SW480 (cell line): ENCODE data around the gene P2RX5.
"Not testable (repeated sequence)": the region's sequence is repeated elsewhere in the genome, so short reads cannot be mapped to it uniquely, and the experiment has no call there.

Source experiments
- DNase-seq: peaks from one replicate; pipeline ENCODE4 v3.0.0-alpha.2; 2016; ENCODE audit warnings: low spot score

The P2RX5 gene, protein sequence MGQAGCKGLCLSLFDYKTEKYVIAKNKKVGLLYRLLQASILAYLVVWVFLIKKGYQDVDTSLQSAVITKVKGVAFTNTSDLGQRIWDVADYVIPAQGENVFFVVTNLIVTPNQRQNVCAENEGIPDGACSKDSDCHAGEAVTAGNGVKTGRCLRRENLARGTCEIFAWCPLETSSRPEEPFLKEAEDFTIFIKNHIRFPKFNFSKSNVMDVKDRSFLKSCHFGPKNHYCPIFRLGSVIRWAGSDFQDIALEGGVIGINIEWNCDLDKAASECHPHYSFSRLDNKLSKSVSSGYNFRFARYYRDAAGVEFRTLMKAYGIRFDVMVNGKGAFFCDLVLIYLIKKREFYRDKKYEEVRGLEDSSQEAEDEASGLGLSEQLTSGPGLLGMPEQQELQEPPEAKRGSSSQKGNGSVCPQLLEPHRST

DNA sequence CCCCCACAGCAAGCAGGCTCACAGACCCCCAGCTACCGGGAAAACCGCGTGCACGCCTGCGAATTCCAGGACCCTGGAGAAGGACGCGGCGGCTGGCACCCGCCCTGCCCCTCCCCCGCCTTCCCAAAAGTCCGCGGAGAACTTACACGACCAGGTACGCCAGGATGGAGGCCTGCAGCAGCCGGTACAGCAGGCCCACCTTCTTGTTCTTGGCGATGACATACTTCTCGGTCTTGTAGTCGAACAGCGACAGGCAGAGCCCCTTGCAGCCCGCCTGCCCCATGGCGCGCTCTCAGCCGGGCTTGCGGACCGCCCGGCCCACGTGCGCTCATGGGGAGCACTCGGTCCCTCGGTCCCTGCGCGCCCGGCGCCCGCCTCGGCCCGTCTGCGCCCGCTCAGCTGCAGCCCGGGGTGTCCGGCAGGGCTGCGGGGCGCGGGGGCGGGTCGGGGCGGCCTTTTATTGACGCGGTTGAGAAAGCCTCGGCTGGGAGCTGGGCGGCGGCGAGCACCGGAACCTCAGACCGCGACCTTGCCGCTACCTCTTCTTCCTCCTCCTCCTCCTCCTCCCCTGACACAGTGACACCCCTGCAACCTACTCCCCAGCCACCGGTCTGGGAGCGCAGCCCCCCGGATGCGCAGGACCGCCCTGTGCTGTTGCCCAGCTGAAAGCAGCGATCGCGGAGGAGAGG, at the start of gene P2RX5:
TSS of gene P2RX5 (minus strand) at position 433 of the 689 bp plus-strand sequence. CDS start at position 283, 150 bp downstream.
- peak; percentile 50 for DNase-seq

DNA sequence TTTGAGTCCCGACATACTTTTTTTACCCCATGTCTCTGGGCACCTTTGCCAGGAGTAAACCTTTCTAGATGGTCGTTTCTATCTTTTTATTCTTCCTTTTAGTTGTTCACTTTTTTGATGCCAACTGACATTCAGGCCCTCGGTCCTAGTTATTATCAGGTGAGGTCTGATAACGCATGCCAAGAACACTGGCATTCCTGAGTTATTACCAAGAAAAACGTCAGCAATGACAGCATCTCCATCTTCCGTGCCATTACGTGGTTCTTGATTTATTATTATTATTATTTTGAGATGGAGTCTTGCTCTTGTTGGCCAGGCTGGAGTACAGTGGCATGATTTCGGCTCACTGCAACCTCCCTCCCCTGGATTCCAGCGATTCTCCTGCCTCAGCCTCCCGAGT, 49.1 kb upstream of the P2RX5 start:
- no peak for DNase-seq

DNA sequence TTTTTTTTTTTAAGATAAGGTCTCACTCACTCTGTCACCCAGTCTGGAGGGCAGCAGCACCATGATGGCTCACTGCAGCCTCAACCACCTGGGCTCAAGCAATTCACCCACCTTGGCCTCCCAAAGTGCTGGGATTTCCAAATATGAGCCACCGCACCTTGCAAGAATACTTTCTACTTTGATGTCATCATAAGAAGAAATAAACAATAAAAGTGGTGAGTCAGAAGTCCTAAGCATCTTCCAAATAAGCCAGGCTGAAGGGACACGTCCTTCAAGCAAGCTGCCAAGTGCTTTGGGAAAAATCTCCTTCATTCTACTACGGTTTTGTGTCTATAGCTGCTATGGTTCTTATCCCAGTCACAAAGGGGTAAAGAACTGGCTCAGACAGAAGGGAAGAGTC, 48.1 kb upstream of the P2RX5 start:
- DNase-seq: no peak

DNA sequence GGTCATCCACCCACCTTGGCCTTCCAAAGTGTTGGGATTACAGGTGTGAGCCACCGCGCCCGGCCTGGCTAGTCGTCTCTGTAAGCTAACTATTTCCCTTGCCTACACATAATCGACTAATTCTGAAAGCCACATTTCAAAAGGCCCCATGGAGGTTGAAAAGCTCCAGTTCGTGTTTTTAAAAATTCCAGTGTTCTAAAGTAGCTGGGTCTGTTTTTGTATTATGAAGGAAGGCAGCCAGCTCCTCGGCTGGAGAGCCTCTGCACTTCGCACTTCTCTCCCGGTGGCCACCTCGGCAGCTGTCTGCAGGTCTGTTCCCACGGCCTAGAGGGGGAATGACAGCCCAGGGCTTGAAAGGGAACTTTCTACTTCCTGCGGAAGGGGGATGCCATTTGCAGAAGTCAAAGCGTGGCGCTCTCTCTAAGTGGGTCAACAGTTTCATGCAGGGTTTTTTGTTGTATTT, 44.7 kb upstream of the P2RX5 start:
- no peak for DNase-seq

DNA sequence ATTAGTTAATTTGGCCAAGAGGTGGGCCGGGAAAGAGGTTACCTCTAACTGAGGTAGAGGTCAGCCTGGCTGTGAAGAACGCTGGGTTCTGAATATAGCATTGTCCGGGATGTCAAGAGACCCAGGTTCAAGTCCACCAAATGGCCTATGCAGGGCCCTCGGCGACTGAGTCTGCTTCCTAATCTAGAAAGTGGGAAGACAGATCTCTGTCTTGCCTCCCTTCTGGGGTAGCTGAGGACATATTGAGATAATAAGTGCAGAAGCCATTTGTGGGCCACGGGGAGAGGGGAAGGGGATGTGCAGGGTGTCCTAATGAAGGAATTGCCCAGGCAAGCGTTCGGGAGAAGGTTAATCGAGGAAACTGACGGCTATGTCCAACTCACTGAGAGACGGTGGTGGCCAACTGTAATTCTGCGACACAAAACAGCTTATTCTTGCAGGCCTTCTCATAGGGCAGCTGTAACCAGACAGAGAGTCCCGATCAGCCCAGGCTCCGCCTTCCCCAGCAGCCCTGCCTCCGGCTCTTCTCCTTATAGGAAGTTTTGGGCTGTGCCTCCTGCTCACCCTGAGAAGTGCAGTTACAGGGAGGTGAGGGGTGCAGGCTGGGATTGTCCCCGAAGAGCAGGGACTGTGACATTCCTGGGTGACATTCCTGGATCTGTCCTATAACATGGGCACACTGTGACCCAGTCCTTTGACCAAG, 43.6 kb upstream of the P2RX5 start:
- DNase-seq: no peak

DNA sequence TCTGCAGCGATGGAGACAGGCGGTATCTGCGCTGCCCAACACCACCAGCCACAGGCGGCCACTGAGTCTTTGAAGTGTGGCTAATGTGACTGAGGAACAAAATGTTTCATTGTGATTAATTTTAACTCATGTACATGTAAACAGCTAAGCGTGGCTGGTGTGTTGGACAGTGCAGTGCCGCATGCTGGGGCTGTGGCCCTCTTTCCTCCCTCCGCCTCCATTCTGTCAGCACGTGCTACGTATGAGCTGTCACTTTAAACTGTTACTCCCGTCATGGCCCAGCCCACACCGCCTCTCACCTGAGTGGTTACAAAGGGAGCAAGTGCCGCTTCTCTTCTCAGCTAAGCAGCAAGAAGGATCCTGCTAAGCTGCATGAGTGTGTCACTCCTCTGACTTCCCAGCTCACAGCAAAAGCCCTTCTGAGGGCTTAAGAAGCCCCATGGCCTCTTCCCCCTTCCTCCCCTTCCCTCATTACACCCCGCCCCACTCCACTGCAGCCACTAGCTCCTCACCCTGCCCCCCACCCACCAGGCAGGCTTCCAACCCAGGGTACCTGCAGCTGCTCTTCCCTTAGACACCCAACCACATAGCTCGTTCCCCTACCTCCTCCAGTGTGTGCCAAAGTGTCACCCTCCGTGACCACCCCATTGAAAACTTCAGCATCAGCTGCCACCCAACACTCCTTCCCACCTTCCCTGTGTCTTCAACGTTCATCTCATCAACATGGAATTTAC, 42.8 kb upstream of the P2RX5 start:
- peak; percentile 83 for DNase-seq

DNA sequence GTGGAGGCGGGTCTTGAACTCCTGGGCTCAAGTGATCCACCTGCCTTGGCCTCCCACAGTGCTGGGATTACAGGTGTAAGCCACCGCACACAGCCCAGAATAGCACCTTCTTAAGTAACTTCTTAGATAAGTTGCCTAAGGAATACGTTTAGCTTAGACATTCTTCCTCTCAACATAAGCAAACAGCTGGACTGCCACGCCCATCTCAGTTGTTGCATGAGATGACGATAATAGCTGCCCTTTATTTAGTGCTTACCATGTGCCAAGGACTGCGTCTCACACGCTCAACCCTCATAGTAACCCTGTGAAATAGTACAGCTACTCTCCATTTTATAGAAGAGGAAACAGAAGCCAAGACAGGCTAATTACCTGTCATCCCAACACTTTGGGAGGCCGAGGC, 39.6 kb upstream of the P2RX5 start:
- DNase-seq: no peak

DNA sequence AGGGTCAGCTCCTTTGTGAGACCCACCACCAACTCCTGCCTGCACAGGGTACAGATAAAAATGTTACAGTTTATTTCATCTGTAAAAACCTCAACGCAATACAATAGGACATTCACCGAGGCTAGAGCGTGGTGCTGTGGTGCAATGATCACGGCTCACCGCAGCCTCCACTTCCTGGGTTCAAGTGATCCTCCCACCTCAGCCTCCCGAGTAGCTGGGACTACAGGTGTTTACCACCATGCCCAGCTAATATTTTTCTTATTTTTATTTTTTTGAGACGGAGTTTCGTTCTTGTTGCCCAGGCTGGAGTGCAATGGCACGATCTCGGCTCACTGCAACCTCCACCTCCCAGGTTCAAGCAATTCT, 38.9 kb upstream of the P2RX5 start:
- not testable (repeated sequence) for DNase-seq

DNA sequence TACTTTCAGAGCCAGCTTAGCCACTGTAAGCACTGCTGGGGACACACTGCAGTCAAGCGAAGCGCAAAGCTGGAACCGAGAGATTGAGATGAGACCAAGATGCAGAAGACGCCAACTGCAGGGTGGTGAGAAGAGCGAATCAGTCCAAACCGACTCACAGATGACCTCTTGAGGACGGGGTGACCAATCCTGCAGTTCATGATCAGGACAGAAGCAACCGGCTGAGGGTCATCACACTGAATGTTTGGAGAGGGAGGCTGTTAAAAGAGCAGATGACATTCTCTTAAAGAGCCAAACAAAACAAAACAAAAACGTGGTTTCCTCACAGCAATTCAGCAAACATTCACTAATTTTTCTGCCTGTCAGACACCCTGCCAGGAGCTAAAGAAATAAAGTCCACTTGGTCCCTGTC, 36.3 kb upstream of the P2RX5 start:
- DNase-seq: no peak

DNA sequence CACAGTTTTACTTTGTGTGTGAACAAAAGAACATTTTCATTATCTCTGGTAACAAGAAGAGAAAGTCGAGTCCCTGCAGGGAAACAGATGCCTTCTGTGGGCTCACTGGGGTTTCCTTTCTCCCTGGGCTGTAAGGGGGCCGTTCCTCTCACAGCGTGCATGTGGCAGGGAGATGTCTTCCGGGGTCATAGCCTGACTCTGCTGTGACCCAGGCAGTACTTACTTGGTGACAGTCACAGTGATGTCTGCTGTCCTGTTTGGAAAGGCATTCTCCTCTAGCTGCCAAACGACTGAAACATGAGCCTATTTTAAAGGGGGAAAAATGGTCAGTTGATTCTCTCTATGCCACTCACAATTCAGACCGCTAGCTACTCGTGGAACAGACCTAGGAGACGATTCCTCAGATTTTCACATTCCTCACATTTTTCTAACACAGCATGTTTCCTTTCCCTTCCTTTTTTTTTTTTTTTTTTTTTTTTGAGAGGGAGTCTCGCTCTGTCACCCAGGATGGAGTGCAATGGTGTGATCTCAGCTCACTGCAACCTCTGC, 35.0 kb upstream of the P2RX5 start:
- DNase-seq: no peak

DNA sequence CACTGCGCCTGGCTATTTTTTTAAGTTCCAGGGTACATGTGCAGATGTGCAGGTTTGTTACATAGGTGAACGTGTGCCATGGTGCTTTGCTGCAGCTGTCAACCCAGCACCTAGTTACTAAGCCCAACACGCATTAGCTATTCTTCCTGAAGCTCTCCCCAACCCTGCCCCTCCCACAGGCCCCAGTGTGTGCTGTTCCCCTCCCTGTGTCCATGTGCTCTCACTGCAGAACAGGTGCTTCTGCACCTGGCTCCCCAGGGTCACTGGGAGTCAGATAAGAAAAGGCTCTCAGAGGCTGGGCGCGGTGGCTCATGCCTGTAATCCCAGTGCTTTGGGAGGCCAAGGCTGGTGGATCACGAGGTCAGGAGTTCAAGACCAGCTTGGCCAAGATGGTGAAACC, 33.9 kb upstream of the P2RX5 start:
- DNase-seq: no peak

DNA sequence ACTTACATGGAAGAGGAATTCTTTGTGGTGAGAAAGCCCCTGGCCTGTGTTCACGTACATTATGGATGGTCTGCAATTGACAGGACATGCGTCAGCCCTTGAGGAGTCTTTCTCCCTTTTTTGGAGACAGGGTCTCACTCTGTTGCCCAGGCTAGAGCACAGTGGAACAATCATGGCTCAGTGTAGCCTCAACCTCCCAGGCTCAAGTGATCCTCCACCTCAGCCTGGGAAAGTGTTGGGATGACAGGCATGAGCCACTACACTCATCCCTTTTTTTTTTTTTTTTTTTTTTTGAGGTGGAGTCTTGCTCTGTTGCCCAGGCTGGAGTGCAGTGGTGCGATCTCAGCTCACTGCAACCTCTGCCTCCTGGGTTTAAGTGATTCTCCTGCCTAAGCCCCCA, 32.1 kb upstream of the P2RX5 start:
- not testable (repeated sequence) for DNase-seq

DNA sequence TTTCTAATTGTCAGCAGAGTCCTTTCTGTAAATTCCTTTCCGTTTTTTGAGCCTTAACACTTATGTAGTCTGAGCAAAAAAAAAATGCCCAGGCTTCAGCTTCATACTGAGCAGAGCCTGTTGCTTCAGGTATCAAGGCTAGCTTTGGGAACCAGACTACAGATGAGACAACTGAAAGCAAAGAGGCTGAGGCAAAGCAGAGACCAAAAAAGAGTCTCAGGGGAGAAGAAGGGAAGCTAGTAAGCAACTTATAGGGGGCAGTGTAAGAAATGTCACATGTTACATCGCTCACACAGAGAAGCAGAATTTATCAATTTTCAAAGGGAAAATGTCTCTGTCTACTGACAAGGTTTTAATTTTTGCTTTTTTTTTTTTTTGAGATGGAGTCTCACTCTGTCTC, 31.1 kb upstream of the P2RX5 start:
- DNase-seq: no peak

DNA sequence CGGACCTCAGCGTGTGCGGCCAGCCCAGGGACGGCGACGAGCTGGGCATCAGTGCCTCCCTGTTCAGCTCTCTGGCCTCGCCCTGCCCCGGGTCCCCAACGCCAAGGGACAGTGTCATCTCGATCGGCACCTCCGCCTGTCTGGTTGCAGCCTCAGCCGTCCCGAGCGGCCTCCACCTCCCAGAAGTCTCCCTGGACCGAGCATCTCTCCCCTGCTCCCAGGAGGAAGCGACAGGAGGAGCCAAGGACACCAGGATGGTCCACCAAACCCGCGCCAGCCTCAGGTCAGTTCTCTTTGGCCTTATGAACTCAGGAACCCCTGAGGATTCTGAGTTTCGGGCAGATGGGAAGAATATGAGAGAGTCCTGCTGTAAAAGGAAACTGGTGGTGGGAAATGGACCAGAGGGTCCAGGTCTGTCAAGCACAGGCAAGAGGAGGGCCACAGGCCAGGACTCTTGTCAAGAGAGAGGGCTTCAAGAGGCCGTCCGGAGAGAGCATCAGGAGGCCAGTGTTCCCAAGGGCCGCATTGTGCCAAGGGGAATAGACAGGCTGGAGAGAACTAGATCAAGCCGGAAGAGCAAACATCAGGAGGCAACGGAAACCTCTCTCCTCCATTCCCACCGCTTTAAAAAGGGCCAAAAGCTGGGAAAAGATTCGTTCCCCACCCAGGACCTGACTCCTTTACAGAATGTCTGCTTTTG, 28.6 kb upstream of the P2RX5 start:
- peak; percentile 9 for DNase-seq

DNA sequence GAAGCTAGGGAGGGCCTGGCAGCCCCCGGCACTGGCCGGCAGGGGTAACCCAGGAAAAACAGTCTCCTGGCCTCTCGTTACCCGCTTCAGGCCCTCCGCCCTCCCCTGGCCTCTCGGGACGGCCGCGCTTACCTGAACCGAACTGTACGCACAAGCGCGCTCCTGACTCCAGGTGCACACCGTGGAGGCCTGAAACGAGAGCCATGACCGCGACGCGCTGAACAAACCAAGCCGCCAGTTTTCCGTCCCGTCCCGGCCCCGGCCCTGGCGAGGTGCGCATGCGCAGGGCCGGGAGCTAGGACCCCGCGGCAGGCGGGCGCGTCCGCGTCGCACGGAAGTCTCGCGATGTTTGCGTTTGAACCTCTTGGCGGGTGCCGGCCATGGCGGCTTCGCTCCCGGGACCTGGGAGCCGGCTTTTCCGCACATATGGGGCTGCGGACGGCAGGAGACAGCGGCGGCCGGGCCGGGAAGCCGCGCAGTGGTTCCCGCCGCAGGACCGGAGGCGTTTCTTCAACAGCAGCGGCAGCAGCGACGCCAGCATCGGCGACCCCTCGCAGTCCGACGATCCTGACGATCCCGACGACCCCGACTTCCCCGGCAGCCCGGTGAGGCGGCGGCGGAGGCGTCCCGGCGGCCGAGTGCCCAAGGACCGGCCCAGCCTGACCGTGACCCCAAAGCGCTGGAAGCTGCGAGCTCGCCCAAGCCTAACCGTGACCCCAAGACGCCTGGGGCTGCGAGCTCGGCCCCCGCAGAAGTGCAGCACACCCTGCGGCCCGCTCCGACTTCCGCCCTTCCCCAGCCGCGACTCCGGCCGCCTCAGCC, 27.8 kb upstream of the P2RX5 start, which contains the start of gene HASPIN:
TSS of gene HASPIN (plus strand) at position 348 of the 822 bp plus-strand sequence. CDS start at position 381, 33 bp downstream.
- peak; percentile 85 for DNase-seq

DNA sequence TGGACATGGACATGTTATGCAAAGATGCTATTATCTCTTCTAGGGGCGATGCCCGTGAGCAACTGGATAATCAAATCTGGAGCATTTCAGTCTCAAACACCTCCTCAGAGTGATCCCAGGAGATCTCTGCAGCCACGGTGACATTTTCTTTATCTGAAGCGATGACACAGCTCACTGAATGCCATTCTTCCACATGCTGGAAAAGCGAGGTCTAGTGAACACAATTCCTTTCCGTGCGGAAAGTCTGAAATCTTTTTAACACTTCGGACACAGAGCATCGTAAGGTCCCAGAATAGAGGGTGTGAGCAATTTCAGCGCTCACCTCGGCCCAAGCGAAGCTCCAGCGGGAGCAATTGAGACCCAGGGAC, 27.2 kb upstream of the P2RX5 start:
- no peak for DNase-seq

DNA sequence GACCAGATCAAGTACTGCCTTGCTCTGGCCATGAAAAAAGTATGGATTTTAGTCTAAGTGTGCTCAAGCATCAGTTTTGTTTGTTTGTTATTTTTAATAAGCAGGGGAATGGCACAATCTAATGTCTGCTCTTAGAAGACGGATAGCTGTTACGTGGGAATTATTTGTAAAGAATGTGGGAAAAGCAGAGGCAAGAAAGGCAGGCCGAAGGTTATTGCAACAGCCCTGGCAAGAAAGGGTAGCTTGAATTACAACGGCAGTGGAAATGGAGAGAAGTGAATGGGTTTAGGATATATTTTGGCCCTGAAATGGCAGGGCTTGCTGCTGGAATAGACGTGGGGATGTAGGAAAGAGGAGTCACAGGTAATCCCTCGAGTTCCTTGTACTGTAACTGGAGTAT, 26.8 kb upstream of the P2RX5 start:
- DNase-seq: no peak

DNA sequence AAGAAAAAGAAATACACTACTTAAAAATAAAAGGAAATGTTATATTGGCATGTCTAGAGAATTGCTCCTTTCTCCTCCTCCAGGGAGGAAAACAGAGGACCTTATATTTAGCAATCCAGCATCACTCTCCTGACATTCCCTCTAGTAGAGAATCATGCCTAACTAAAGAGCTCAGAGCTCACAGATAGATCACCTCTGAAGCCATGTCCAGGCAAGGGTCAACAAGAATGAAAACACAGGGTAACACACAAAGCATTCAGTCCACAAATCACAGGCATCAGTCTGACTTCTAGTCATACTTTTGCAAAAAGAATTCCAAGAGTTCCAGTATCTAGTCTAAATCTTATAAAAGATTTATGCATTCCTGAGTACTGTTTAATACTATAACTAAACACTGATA, 23.3 kb upstream of the P2RX5 start:
- no peak for DNase-seq

DNA sequence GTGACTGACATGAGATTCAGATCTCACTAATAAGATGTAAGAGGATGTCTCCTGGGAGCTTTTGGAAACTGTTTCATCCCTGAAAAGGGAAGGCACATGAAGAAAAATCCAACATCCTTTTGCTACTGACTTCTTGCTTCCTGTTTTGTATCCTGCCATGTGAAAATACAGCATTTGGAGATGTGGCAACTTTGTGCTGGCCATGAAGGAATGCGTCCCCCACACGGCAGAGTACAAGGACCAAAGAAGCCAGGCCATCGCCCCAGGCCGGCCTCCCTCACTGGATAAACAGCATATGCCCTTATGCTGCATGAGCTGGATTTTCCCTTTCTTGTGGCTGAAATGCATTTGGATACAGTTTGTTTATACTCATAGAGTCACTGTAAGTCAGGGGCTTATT, 22.2 kb upstream of the P2RX5 start:
- no peak for DNase-seq

DNA sequence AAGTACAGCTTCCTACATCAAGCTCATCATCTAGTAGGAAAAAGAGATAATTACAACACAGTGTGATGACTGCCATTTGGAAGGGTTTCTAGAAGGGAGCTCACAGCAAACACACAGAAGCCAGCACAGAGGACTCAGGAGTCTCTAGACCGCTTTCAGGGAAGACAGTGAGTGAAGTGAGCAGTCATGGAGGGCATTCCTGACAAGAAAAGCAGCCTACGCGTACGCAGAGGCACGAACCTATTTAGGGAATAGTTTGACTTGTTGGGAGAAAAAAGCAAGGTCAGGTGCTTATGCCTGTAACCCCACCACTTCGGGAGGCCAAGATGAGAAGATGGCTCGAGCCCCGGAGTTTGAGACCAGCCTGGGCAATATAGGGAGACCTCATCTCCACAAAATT, 19.3 kb upstream of the P2RX5 start:
- no peak for DNase-seq
